ENCODE data around the gene KDM4E.

The KDM4E gene

DNA sequence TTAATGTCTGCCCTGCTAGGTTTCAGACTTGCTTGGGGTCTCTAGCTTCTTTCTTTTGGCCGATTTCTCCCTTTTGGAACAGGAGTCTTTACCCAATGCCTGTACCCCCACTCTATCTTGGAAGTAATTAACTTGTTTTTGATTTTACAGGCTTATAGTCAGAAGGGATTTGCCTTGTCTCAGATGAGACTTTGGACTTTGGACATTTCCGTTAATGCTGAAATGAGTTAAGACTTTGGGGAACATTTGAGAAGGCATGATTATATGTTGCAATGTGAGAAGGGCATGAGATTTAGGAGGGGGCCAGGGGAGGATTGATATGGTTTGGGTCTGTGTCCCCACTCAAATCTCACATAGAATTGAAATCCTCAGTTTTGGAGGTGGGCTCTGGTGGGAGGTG lies 29.3 kb downstream of the KDM4E start:
- DNase-seq, result no peak

DNA sequence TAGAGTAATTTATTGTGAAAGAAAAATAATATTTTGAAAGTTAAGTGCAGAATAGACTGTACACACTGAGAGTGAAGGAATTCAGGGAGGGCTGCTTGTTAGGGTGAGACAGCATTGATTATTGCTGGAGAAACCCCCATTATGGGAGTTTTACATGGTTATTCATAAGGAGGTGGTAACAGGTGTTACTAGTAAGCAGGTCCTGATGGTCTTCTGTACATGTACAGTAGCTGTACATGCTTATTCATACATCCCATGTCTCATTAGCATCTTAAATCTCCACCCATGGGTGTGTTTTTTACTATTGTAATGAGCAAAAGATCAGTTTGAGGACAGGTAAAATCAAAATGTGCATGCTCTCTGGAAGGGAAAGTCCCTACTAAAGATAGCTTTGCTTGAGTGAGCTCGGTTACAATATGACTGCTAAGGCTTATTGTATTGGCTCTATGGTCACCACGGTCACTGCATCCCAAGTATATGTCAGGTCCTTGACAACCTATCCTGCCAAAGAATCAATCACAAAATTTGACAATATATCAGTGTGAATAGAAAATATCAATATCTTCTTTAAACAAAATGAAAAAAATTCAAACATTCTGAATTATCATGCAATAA lies 30.3 kb downstream of the KDM4E start:
- DNase-seq, result no peak

DNA sequence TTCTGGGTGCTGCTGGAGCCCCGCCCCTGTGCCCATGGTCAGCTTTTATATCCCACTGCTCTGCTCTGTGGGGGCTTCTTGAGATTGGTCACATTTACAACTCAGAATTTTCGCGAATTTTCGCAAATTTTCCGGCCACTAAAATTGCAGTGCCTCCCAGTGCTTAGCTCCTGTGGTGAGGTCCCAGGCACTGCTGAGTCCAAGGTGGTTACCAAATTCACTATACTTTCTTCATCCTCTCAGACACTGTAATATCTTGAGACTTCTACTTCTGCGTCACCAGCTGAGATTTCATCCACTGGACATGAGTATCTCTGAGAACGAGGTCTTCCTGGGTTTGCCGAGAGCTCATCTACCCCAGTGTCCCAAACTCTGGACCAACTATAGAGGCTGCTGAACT lies 32.9 kb downstream of the KDM4E start:
- DNase-seq, result no peak

DNA sequence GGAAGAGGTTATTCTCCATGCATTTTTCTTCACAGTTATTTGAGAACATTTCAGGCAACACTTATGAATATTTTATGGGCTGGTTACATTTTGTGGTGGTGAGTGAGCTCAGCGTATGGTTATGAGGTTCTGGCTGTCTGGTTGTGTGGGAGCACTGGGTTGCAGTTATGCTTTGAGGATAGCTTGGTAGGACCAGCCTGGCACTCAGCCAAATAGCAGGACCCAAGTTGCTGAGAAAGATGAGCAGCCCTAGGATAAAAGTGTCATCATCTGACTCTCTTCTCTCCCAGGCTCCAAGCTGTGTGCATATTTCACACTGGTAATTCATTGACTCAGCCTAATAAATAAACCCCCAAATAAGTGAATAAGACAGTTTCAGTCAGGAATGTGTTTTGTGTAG lies 33.6 kb downstream of the KDM4E start:
- no peak for DNase-seq

DNA sequence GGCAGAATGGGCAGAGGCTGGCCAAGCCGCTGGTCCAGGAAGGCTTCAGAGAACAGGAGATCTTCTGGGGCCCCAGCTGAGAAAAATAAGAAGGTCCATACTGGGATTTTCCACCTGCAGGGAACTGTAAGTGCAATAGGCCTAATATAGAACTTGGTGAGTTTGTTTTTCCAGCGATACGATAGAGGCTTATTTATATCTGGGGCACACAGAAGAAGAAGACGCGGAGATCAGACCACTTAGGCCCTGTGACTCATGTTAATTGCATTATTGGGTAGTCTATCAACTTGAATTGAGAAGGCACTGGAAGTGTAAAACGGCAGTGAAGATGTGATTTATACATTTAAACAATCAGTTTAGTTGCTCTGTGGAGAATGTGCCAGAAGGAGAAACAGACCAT lies 34.0 kb downstream of the KDM4E start:
- DNase-seq, result no peak

DNA sequence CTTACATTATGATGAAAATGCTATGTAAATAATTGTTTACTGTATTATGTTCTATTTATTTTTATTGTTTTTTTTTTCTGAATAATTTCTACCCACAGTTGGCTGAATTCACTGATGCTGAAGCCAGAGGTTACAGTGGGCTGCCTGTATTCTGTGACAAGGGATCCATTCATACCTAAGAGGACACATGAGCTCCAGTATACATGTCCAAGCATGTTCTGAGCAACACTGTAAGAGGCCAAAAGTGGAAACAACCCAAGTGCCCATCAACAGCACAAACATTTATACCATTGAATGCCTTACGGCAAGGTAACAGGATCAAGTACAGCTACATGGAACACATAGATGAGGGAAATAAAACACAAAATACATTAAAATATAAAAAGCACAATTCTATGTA lies 40.3 kb downstream of the KDM4E start:
- DNase-seq, result no peak

DNA sequence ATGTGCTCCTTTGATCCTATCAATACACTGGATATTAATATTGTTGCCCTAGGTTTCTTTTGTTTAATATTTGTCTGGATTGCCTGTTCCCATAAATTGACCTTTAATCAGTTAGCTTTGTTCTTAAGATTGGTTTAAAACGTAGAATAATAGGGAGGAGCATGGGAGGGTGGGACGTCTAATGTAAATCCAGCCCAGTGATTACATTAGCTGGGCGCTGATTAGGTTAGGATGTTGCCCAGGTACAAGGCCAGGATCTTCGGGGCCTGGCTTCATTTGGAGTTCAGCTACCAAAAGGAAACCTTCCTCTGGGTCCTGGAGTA lies 41.6 kb downstream of the KDM4E start, which contains the start of gene SRSF8:
Gene SRSF8, plus strand, starts transcription at position 204 of the 323 bp plus-strand sequence. CDS start 308 bp downstream, outside the sequence.
- DNase-seq, result no peak

DNA sequence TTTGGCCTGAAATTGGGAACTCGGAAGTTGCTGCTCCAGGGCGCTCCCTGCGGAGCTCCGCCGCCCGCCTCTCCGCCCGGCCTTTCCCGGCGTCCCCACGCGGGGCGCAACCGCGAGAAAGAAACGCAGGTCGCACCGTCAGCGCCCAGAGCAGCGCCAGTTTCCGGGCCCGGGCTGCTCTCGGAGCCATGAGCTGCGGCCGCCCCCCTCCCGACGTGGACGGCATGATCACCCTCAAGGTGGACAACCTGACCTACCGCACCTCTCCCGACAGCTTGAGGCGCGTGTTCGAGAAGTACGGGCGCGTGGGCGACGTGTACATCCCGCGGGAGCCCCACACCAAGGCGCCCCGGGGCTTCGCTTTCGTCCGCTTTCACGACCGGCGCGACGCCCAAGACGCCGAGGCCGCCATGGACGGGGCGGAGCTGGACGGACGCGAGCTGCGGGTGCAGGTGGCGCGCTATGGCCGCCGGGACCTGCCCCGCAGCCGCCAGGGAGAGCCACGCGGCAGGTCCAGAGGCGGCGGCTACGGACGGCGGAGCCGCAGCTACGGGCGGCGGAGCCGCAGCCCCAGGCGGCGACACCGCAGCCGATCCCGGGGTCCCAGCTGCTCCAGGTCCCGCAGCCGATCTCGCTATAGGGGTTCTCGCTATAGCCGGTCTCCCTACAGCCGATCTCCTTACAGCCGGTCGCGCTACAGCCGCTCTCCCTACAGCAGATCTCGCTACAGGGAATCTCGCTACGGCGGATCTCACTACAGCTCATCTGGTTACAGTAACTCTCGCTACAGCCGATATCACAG lies 42.2 kb downstream of the KDM4E start:
- DNase-seq, result peak; percentile 91

DNA sequence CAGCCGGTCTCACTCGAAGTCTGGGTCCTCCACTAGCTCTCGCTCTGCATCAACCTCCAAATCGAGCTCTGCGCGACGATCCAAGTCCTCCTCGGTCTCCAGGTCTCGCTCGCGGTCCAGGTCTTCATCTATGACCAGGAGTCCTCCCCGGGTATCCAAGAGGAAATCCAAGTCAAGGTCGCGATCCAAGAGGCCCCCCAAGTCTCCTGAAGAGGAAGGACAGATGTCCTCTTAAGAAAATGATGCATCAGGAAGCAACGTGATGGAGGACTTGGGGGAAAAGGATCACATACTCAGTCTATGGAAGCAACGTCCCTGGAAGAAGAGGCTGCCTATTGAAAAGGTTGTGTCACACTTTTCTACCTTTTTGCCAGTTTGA lies 42.8 kb downstream of the KDM4E start:
- no peak for DNase-seq

DNA sequence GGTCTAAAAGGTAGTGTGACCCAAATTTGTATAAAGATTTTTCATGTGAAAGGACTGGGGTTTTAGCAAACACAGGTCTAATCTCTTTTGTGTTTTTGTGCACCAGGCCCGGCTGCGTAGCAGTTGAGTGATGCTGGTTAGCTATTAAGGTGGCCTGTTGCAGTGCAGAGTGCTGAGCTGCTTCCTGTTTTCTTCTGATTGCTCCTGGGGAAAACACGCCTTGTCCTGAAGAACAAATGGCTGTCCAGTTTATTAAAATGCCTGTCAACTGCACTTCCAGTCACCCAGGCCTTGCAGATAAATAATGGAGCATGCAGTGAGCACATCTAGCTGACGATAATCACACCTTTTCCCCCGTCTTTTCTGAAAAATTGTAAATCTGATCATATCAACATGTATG lies 43.5 kb downstream of the KDM4E start:
- DNase-seq, result peak; percentile 75

DNA sequence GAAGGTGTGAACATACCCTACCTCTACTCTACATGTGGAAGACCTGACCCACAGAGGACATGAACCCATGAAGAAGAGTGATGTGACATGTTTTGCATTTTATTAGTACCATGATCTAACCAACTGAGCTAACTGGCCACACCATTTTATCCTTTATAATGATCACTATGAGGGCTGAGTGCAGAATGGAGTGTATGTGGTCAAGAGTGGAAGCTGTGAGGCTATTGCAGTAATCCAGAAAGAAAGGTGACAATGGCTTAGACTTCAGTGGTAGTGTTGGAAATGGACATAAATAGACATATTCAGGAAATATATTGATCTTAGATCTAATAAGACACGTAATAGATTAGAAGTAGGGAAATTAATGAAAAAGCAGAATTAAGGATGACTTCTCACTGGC lies 45.4 kb downstream of the KDM4E start:
- DNase-seq, result no peak

DNA sequence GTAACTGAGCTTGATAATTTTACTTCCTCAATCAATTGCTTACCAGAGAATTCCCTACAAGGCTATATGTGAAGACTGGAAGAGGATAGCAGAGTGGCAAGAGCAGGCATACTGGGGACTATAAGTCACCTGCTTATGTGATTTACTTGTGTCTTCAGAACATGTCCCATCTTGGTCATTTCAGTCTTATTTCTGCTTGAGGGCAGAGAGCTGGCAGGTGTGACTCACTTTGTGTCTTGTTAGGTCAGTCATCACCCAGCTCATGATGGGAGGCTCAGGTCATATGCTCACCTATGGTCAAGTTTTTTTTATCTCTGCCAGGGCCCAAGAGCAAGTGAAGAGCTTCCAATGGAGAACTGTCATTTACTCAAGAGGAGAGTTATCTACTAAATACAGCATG lies 47.9 kb downstream of the KDM4E start:
- no peak for DNase-seq

DNA sequence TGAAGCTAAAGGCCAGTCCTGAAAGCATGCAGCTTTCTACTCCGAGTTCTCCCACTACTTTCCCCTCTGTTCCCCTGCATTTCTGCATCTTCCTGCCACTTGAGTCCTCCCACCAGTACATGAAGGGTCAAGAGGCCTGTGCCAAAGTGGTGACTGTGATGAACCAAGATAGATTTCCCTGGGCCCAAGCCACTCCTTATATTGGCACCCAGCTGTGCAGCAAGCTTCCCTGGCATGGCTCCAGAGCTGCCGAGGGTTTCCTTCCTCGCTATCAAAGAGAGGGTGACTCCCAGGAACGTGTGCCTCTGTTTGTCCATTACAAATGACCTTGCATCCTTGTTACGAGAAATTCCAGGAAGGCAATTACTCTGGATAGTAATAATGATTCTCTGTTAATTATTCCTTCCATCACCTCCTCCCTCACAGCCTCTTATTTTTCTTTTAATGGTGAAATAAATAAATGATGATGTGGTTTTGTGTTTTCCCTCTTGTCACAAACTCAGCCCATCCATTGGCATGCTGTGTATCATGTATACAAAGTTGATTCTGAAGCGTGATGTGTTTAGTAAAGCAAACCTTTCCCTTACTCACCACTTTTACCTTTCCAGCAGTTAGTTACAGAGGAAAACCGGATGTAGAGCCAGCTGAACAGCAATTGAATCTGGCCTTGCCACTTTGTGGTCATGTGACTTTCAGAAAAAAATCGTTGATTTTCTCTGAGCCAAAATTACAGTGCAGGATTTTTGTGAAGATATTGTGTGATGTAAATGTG lies 49.9 kb downstream of the KDM4E start:
- no peak for DNase-seq

DNA sequence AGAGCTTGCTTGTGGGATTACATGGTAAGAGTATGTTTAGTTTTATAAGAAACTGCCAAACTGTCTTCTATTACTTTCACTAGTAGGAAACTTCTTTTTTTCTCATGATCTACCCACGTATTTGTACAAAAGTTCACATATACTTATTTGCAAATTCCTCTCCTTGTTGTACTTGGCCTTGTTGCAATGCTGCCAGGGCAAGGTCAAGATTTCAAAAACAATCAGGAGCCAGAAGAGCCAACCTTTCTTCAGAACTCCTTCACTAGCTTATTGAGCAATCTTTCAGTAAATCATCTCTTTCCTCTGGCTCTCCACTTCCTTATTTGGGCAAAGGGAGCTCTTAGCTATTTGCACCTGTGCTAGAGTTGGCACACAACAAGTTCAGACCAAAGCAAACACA lies 51.4 kb downstream of the KDM4E start:
- DNase-seq, result no peak

DNA sequence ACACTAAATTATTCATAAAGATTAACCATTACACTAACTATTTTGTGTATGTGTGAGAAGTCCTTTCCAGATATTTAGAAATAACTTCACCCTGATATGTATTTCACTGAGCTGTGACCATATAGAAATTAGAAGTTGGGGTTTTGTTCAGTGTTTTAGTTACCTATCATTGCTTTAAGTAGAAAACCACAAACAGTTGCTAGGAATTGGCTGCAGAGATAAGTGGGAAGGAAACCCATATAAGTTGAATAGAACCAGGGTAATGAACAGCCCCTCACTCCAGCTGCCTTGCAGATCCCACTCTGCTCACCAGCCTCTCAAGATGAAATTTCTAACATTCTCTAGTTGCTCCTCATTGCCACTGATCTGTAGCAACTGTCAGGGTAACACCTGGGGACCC lies 51.9 kb downstream of the KDM4E start:
- DNase-seq, result no peak
